Middle frontal gyrus (tissue), 1 donor: Measurements from ENCODE around the gene GDPGP1.
A peak's percentile ranks its signal among the peaks of the same experiment; 100 is the strongest.

Experiments
- DNase-seq: peaks from one replicate; pipeline ENCODE4 v3.0.0-alpha.2; 2015; ENCODE audit warnings: low spot score; ENCODE audit errors: extremely low spot score

Gene GDPGP1

GRCh38 chr15:90205050-90205848 lies 28.8 kb upstream of the GDPGP1 start:
- DNase-seq: no peak

GRCh38 chr15:90205886-90206285 lies 28.1 kb upstream of the GDPGP1 start:
- no peak for DNase-seq

- DNase-seq: no peak
These were observed 26.8 kb upstream of the GDPGP1 start for GRCh38 chr15:90207252-90207651.

DNA sequence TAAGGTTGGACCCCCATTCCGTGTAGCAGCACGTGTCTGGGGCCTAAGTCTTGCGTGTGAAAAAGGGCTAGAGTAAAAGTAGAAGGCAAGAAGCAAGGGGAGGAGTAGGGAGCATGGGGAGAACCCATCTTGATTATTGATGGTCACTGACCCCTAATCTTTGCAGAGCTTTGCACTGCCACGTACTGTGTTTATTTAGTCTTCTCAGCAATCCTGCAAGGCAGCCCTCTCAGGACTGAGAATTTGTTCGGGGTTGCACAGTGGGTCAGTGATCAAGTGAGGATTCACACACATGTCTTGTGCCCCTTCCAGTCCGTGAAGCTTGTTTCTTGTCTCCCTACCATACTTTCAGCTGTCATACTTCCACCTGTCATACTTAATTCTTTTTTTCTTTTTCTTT lies 25.7 kb upstream of the GDPGP1 start:
- no peak for DNase-seq

- DNase-seq: no peak
These were observed 24.4 kb upstream of the GDPGP1 start for GRCh38 chr15:90209591-90209990.

DNA sequence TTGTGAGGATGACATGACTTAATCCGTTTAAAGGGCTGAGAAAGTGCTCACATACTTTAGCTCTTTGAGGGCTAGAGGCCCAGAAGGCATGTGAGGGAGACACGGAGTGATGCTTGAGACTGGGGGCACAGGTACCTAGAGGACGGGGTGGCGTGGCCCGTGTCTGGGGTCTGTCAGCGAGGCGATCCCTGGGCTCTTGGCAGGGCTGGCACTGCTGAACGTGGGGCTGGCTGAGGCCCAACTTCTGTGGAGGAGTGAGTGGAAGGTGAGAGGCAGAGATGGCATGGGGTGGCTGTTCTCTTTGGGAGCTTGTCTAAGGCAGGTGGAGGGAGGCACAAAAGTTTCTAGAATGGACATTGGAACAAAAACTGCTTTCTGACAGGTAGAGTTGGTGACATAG lies 23.4 kb upstream of the GDPGP1 start:
- DNase-seq: no peak

DNA sequence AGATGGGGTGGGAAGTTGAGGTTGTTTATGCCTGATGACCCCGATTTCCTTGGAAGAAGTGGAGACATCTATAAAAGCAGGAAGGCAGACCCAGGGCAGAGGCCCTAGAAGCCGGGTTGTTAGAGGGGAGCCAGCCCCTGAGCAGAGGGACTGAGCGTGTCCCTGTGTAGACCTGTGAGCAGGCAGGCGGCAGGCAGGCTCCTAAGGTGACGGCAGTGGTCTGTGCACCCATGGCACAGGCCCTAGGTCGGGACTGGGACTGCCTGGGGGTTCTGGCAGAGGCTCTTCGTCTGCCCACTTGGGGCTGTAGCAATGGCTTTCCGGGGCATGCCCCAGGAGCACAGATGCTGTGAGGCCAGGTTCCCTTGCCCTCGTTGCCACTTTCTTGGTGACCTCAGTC lies 23.0 kb upstream of the GDPGP1 start:
- no peak for DNase-seq

GRCh38 chr15:90211440-90212143 lies 22.4 kb upstream of the GDPGP1 start:
- no peak for DNase-seq

DNA sequence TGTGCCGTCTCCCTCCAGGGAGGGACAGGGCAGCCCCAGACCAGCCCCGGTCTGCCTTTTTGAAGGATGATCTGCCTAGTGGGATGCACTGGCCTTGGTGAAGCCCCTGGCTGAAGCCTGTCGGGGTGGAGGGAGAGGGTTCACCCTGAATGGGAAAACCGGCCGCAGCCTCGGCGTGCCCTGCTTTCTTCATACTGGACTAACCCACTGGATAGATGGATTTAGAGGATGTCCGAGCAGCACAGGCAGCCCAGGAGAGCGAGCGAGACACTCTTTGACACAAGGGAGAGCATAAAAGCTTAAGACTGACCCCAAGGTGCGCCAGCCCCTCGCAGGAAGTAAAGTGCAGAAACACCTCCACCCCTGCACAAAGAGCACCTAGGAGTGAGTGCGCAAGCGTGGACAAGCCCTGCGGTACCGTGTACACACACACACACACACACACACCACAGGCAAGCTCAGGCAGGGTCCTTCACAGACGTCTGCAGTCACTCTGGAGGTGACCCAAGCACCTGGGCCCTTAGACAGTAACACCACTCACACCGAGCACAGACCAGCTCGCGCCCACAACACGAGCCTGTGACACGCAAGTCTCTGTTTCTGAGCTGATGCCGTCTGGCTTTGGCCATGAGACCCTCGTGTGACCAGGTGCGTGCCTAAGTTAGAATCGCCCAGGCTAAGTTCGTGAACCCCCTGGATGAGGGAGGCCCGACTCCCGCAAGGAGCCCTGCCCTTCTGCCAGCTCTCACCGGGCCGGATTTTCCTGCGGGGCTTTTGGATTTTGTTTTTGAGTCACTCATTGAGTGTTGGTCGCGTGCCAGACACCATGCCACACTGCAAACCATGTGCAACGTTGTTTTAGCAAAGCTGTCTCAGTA lies 21.5 kb upstream of the GDPGP1 start:
- DNase-seq: no peak

GRCh38 chr15:90213122-90213817 lies 20.7 kb upstream of the GDPGP1 start:
- DNase-seq: no peak

GRCh38 chr15:90213818-90214204 lies 20.2 kb upstream of the GDPGP1 start:
- DNase-seq: no peak

GRCh38 chr15:90214553-90215196 lies 19.3 kb upstream of the GDPGP1 start:
- DNase-seq: no peak

GRCh38 chr15:90217671-90218394 lies 16.2 kb upstream of the GDPGP1 start:
- DNase-seq: no peak

DNA sequence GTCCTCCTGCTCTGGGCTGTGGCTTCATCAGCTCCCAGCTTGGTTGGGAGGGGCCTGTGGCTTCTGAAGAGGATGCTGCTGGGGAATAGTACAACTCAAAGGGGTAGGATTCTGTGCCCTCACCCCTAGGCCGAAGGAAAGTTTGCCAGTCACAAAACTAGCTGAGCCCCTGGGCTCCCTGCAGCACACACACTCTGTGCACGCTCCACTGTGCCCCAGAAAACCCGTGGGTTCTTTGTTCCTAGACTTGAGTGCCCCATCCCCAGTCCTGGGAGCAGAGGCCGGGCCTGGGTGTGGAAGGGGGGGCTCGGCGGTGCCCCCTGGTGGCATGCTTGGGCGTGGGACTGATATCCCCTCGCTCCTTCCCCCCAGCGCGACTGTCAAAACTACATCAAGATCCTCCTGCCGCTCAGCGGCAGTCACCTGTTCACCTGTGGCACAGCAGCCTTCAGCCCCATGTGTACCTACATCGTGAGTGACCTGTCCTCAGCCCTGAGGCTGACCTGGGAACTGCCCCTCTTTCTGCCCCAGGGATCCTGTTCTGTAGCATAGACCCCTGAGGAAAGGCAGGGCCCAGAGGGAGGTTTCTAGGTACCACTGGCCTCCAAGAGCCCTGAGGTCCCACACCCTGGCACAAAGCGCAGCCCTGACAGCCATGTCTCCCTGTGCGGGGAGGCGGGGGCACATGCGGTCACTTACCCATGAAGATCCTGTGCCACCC lies 14.4 kb upstream of the GDPGP1 start:
- no peak for DNase-seq

GRCh38 chr15:90221246-90221900 lies 12.6 kb upstream of the GDPGP1 start:
- DNase-seq: peak; percentile 51

GRCh38 chr15:90222547-90222946 lies 11.5 kb upstream of the GDPGP1 start:
- DNase-seq: no peak

DNA sequence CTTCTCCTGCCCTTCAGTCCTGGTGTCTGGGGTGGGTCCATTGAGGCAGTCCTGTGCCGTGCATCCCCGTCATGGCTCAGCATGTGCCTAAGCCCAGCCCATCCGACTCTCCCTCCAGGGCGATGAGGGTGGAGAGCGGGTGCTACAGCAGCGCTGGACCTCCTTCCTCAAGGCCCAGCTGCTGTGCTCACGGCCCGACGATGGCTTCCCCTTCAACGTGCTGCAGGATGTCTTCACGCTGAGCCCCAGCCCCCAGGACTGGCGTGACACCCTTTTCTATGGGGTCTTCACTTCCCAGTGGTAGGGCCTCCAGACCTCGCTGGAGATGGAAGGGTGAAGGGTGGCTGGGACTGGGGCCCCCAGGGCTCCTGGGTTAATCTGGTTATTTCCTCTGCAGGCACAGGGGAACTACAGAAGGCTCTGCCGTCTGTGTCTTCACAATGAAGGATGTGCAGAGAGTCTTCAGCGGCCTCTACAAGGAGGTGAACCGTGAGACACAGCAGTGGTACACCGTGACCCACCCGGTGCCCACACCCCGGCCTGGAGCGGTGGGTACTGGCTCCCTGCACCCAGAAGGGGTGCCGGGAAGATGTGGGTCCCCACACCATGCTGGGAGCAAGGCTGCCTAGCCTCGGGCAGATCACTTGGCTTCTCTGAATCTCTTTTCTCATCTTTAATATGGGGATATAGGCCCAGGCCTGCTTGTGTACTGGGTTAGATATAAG lies 10.4 kb upstream of the GDPGP1 start:
- DNase-seq: no peak

DNA sequence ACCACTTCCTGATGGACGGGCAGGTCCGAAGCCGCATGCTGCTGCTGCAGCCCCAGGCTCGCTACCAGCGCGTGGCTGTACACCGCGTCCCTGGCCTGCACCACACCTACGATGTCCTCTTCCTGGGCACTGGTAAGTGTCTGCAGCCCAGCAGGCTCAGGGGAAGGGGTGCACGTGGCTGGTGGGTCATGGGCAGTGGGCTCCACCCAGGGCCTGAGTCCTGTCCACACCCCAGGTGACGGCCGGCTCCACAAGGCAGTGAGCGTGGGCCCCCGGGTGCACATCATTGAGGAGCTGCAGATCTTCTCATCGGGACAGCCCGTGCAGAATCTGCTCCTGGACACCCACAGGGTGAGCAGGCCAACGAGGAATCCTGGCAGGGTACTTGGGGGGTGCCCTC lies 9.0 kb upstream of the GDPGP1 start:
- DNase-seq: no peak
